ENCODE measurements around the gene WNT9B.

GRCh38 chr17:46930051-46930450 is 78.7 kb downstream of the WNT9B start:
- TF ChIP-seq CTCF (IDR thresholded peaks at IDR 0.05) (no peak), POLR2AphosphoS5 (IDR thresholded peaks at IDR 0.05) (no peak), POLR2A (IDR thresholded peaks at IDR 0.05) (no peak)

Measured in gastroesophageal sphincter (tissue), 3 donors.